GM18858 (cell line): ENCODE data around the gene SMKR1.
"Not testable (repeated sequence)": the region's sequence is repeated elsewhere in the genome, so short reads cannot be mapped to it uniquely, and the experiment has no call there.

Experiments used
- ATAC-seq: cut with Tn5 transposase; IDR thresholded peaks from one replicate; pipeline ENCODE4 v1.9.1; 2021; ENCODE audit not compliant: unreplicated experiment

SMKR1 gene

GRCh38 chr7:129524405-129524804, 22.1 kb downstream of the SMKR1 start:
- ATAC-seq = not testable (repeated sequence)

GRCh38 chr7:129525225-129525862, 23.0 kb downstream of the SMKR1 start:
- no peak for ATAC-seq

DNA sequence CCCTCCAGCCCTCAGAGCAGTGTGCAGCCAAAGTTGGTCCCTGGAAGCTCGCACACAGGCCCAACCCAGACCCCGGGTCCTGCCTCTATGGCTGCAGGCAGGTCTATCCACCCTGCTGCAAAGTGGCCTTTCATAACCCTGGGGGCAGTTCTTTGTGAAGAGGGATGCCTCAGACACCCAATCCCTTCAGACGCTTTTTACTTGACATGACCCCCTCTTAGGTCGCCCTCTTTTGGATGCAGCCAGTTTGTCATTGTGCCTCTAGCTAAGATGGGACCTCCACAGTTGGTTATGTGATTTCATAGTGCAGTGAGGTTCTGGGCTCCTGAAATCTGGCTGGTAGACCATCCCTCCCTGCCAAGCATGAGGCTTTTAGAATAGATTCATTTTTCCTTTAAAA, 27.3 kb downstream of the SMKR1 start:
- no peak for ATAC-seq

GRCh38 chr7:129530795-129531391, 28.6 kb downstream of the SMKR1 start:
- no peak for ATAC-seq

- ATAC-seq = no peak
Observed at GRCh38 chr7:129531721-129532120, 29.4 kb downstream of the SMKR1 start.

DNA sequence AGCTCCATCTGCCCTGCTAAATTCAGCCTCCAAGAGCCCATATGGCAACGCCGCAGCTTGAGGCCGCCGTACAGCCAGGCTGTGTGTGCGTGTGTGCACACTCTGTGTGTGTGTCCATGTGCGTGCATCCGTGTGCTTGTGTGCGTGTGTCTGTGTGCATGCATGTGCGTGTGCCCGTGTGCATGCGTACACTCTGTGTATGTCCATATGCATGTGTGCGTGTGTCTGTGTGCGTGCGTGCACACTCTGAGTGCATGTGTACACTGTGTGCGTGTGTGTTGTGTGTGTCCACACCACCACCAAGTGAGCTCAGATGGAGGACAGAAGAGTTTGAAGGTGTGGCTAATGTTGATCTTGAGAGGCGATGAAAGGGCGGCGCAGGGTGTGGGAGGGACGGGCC, 30.0 kb downstream of the SMKR1 start:
- no peak for ATAC-seq

- ATAC-seq = not testable (repeated sequence)
Observed at GRCh38 chr7:129534558-129535274, 32.4 kb downstream of the SMKR1 start.

DNA sequence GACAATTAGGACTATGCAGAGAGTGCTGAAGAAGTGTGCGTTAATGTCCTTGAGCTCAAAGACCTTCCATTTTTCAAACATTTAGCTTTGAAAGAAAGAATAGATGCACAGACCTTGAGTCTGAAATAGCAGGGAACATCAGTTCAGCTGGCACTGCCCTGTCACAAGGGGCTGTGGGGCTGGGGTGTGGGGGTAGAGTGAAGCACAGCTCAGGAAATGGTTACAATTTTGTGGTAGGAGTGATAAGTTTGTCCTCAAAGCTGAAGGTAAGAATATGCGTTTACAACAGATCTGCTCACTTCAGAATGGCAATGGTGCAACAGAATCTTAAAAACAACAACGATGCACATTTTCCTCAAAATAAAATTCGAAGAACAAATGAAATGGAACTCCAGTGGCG, 33.6 kb downstream of the SMKR1 start:
- no peak for ATAC-seq

- no peak for ATAC-seq
Observed at GRCh38 chr7:129536323-129536722, 34.0 kb downstream of the SMKR1 start.

GRCh38 chr7:129538790-129539189, 36.5 kb downstream of the SMKR1 start:
- ATAC-seq = no peak

- ATAC-seq = no peak
Observed at GRCh38 chr7:129540340-129540739, 38.0 kb downstream of the SMKR1 start.

DNA sequence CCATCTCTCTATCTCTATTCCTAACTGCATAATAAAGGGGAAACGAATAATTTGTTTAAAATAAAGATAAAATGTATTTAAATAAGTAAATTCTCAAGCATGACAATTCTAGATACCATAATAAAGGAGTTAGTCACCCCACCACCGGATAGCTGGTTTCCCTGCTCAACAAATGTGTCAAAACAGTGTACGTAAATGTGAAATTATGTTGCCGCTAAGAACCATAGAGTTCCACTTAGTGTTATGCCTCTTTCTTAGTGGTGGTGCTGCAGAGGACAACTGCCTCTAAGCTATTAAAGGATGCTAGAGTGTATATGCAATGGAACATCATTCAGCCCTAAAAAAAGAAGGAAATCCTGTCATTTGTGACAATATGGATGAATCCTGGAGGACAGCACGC, 42.4 kb downstream of the SMKR1 start:
- ATAC-seq = no peak

- ATAC-seq = no peak
Observed at GRCh38 chr7:129550693-129551360, 48.5 kb downstream of the SMKR1 start.

- no peak for ATAC-seq
Observed at GRCh38 chr7:129553899-129554461, 51.6 kb downstream of the SMKR1 start.

DNA sequence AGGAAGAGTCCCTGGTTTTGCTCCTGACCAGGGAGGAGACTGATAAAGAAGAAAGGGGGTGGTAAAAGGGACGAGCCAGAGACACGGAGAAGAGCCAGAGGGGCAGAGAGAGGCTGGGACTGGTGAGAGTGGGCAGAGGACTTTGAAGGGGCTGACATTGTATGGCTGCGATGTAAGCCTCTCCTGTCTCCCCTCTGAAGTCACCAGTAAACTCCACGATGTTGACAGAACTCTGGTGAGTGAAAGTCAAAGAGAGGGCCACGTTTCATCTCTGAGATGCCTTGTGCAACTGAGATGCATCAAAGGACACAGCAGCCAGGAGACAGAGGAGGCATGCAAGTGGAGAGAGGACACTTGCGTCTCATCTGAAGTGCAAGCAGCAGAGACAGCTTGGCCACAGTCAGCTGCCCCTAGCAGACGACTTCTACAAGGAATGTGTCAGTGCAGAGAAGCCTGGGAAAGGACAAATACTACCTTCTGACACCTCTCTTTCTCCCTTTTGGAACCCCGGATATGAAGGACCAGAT, 54.3 kb downstream of the SMKR1 start:
- ATAC-seq = no peak

DNA sequence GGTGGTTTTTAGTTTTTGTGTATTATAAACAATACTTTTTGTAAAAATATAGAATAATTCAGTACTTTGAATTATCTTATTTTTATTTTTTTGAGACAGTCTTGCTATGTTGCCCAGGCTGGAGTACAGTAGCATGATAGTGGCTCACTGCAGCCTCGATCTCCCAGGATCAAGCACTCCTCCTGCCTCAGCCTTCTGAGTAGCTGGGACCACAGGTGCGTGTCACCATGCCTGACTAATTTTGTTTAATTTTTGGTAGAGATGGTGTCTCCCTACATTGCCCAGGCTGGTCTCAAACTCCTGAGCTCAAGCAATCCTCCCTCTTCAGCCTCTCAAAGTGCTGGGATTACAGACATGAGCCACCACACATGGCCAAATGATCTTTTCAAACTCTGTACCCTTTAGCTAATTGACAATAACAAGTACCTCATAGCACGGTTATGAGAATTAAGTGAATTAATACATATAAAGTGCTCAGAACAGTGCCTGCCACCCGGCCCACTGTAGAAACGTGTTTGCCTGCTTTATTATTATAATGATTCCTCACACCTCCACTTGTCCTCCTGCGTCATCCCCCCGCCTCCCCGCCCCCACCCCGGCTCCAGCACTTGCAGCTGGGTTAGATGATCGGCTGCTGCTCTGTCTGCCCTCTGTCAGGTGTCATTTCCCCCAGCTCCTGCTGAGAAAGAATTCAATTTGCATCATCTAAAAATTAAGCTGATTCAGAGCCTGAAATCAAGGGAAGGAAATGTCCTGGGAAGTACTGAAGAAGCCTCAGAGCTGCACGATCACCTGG, 55.6 kb downstream of the SMKR1 start:
- no peak for ATAC-seq

GRCh38 chr7:129559564-129559963, 57.2 kb downstream of the SMKR1 start:
- ATAC-seq = no peak

GRCh38 chr7:129560831-129561230, 58.5 kb downstream of the SMKR1 start:
- ATAC-seq = no peak

DNA sequence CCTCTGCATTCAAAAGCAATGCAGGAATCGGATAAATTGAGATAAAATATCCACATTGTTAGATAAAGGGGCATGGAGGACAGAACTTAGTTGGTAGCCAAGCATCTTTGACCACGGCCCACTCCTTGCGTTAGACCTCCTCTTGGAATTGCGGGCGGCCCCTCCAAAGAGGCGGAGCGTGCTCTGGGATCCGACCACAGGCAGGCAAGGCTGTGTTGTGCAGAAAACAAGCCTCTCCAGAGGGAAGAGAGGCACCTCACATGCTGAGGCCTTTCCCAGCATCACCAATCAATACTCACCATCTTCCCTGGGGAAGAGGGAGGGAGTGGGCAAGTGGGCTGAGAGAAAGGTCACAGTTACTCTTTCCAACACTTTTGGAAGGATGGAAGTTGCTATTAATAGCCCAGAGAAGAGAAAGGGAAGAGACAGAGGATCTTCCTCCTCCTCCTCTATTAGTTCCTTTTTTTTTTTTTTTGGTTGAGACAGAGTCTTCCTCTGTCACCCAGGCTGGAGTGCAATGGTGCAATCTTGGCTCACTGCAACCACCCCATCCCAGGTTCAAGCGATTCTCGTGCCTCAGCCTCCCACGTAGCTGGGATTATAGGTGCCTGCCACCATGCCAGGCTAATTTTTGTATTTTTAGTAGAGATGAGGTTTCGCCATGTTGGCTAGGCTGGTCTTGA, 59.5 kb downstream of the SMKR1 start:
- no peak for ATAC-seq
